MM.1S (cell line): ENCODE measurements around the gene SNX25.
A peak's percentile ranks its signal among the peaks of the same experiment; 100 is the strongest.

ENCODE experiments used
- DNase-seq: peaks from one replicate; pipeline ENCODE4 v3.0.0-alpha.2; 2015
- H2AFZ ChIP-seq: fragments of 300-600 bp; sonication (generic); 2 replicates; pipeline ENCODE4 v1.6.0; 2016; ENCODE audit warnings: antibody characterized with exemption, low read length
- H3F3A ChIP-seq: fragments of 300-600 bp; sonication (generic); 2 replicates; pipeline ENCODE4 v1.6.1; 2016; ENCODE audit warnings: mild to moderate bottlenecking, antibody characterized with exemption, low read length, moderate library complexity, mixed read lengths; ENCODE audit not compliant: insufficient read depth
- H3K27ac ChIP-seq: fragments of 300-600 bp; sonication (generic); 2 replicates; pipeline ENCODE4 v1.5.1; 2016; ENCODE audit warnings: mild to moderate bottlenecking, low read length
- H3K27me3 ChIP-seq: fragments of 300-600 bp; sonication (generic); replicated peaks from 2 replicates; pipeline ENCODE4 v1.6.0; 2016; ENCODE audit warnings: low read length; ENCODE audit not compliant: insufficient read depth
- H3K36me3 ChIP-seq: fragments of 300-600 bp; sonication (generic); replicated peaks from 2 replicates; pipeline ENCODE4 v1.6.1; 2016; ENCODE audit warnings: mild to moderate bottlenecking, low read length, mixed read lengths; ENCODE audit not compliant: insufficient read depth
- H3K4me1 ChIP-seq: fragments of 300-600 bp; sonication (generic); 2 replicates; pipeline ENCODE4 v1.6.1; 2016; ENCODE audit warnings: low read length, mixed read lengths
- H3K4me2 ChIP-seq: fragments of 300-600 bp; sonication (generic); 2 replicates; pipeline ENCODE4 v1.6.0; 2016; ENCODE audit warnings: low read depth, low read length
- H3K4me3 ChIP-seq: fragments of 300-600 bp; sonication (generic); 2 replicates; pipeline ENCODE4 v1.5.1; 2016; ENCODE audit warnings: low read length, mixed read lengths
- H3K79me2 ChIP-seq: fragments of 300-600 bp; sonication (generic); 2 replicates; pipeline ENCODE4 v1.6.1; 2016; ENCODE audit warnings: mixed run types, low read length, mixed read lengths
- H3K9ac ChIP-seq: fragments of 300-600 bp; sonication (generic); 2 replicates; pipeline ENCODE4 v1.6.1; 2016; ENCODE audit warnings: low read length, mixed read lengths
- H3K9me2 ChIP-seq: fragments of 300-600 bp; sonication (generic); replicated peaks from 2 replicates; pipeline ENCODE4 v1.6.1; 2016; ENCODE audit warnings: mild to moderate bottlenecking, low read length, mixed read lengths; ENCODE audit not compliant: insufficient read depth
- H3K9me3 ChIP-seq: fragments of 300-600 bp; sonication (generic); replicated peaks from 2 replicates; pipeline ENCODE4 v1.6.1; 2016; ENCODE audit warnings: mild to moderate bottlenecking, low read length, mixed read lengths; ENCODE audit not compliant: insufficient read depth
- H4K20me1 ChIP-seq: fragments of 300-600 bp; sonication (generic); 2 replicates; pipeline ENCODE4 v1.6.1; 2016; ENCODE audit warnings: mild to moderate bottlenecking, low read length, moderate library complexity, mixed read lengths; ENCODE audit not compliant: insufficient read depth
- EZH2 ChIP-seq: fragments of 300-600 bp; sonication (generic); optimal IDR thresholded peaks from 2 replicates; pipeline ENCODE3; 2017; ENCODE audit warnings: low read depth, mild to moderate bottlenecking, antibody characterized with exemption, low read length, mixed read lengths
- EZH2phosphoT487 ChIP-seq: fragments of 300-600 bp; sonication (generic); IDR thresholded peaks from 2 replicates; pipeline ENCODE4 v1.6.1; 2018; ENCODE audit warnings: antibody characterized with exemption, low read length
- TF ChIP-seq, protein P1 (sequence below): fragments of 300-600 bp; sonication (generic); IDR thresholded peaks from 2 replicates; pipeline ENCODE4 v1.5.1; 2016; ENCODE audit warnings: antibody characterized with exemption, low read length, mixed read lengths

The SNX25 gene

DNA sequence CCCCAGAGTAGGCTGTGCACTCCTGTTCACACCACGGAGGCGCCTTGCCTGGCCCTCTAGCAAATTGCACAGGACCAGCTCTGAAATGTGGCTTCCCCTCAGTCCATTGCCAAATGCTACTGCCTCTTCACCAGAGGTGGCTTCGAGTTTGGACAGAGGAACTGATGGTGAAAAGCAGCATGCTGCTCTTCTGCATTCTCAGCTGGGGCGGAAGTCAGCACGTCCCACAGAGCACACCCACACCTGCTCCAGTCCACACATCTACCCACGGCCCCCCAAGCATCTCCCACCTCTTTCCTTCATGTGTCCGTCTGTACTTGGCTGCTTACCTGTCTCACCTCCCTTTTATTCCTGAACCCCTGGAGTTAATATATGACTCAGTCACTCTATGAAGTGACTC, 142.8 kb downstream of the SNX25 start:
- H3K27ac ChIP-seq, result peak overlapping the region; percentile 93
- peaks cover 20% of the 10 kb centered on the region for H3K36me3 ChIP-seq
- peak overlapping the region; percentile 77 for H3K9ac ChIP-seq

DNA sequence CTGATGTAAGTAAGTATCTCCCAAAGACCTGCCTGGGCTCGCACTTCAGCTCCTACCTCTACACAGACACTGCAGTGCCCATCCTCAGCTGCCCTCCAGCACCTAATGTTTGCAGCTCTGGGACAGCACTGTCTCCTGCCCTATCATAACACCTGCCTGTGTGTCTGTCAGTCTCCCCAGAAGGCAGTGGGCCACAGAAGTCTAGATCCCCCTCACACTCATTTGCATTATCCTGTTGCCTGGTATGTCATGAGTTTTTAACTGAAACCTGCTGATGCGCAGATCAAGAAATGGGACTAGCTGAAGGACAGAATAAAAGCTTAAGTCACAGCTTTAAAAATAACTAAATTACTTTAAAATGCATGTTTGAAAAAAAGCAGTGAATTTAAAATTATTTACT, 143.3 kb downstream of the SNX25 start:
- TF ChIP-seq EZH2phosphoT487, result no peak
- TF ChIP-seq EZH2, result no peak
- TF ChIP-seq, protein P1, sequence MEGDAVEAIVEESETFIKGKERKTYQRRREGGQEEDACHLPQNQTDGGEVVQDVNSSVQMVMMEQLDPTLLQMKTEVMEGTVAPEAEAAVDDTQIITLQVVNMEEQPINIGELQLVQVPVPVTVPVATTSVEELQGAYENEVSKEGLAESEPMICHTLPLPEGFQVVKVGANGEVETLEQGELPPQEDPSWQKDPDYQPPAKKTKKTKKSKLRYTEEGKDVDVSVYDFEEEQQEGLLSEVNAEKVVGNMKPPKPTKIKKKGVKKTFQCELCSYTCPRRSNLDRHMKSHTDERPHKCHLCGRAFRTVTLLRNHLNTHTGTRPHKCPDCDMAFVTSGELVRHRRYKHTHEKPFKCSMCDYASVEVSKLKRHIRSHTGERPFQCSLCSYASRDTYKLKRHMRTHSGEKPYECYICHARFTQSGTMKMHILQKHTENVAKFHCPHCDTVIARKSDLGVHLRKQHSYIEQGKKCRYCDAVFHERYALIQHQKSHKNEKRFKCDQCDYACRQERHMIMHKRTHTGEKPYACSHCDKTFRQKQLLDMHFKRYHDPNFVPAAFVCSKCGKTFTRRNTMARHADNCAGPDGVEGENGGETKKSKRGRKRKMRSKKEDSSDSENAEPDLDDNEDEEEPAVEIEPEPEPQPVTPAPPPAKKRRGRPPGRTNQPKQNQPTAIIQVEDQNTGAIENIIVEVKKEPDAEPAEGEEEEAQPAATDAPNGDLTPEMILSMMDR, result no peak
- H3K36me3 ChIP-seq, result peaks cover 20% of the 10 kb centered on the region
- peak; percentile 89 for DNase-seq

More for the DNA sequence above, 142.8 kb downstream of the SNX25 start:
- no peaks in the 10 kb centered on the region for H4K20me1 ChIP-seq
- TF ChIP-seq EZH2 (no peak), EZH2phosphoT487 (no peak)
- TF ChIP-seq, protein P1, result no peak
- no peaks in the 10 kb centered on the region for H3K9me3 ChIP-seq
- H3F3A ChIP-seq, result peaks cover 21% of the 10 kb centered on the region
- peak overlapping the region; percentile 69 for H3K4me2 ChIP-seq
- H3K4me1 ChIP-seq, result peaks cover 28% of the 10 kb centered on the region
- no peak overlapping the region for H2AFZ ChIP-seq
- no peaks in the 10 kb centered on the region for H3K27me3 ChIP-seq
- peak; percentile 56 for DNase-seq
- 0 out of 2 replicates have a peak, but pooled peaks cover 4% of the 10 kb centered on the region for H3K79me2 ChIP-seq
- H3K9me2 ChIP-seq, result no peaks in the 10 kb centered on the region
- peak overlapping the region; percentile 25; the same call in 1 of the 2 replicates for H3K4me3 ChIP-seq

DNA sequence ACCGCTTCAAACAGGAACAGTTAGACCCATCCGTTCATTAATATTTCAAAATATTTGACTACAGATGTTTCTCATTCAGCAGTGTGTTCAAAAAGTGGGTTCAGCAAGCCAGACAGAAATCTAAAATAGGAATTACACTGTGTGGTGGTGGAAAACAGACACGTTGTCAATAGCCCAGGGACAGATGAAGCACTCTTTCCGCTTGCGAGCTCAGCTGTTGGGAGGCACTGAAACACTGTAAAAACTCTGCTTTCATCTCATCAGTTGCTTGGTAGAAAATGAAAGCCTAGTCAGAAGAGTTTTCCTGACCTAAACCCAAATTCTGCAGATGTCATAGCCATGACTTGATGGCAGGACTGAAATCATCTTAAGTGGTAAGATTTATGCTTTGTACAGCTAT, 147.8 kb downstream of the SNX25 start:
- Histone ChIP-seq H3K27ac (no peak overlapping the region), H3K4me1 (peaks cover 32% of the 10 kb centered on the region)
- TF ChIP-seq EZH2 (no peak), EZH2phosphoT487 (no peak)
- TF ChIP-seq, protein P1, result no peak

More for the DNA sequence above, 143.3 kb downstream of the SNX25 start:
- Histone ChIP-seq H3K4me1 (peaks cover 28% of the 10 kb centered on the region), H3K4me2 (peak overlapping the region; percentile 69), H3K9me2 (no peaks in the 10 kb centered on the region), H3K4me3 (peak overlapping the region; percentile 25; the same call in 1 of the 2 replicates), H3K27me3 (no peaks in the 10 kb centered on the region), H3K9ac (peak overlapping the region; percentile 77), H3K9me3 (no peaks in the 10 kb centered on the region), H4K20me1 (no peaks in the 10 kb centered on the region), H3K27ac (peak overlapping the region; percentile 93), H3K79me2 (0 out of 2 replicates have a peak, but pooled peaks cover 4% of the 10 kb centered on the region), H2AFZ (no peak overlapping the region), H3F3A (peaks cover 21% of the 10 kb centered on the region)

More for the DNA sequence above, 147.8 kb downstream of the SNX25 start:
- Histone ChIP-seq H3K27me3 (no peaks in the 10 kb centered on the region), H3K9ac (no peak overlapping the region), H4K20me1 (no peaks in the 10 kb centered on the region), H3K4me3 (no peak overlapping the region), H3K9me2 (no peaks in the 10 kb centered on the region), H3K79me2 (0 out of 2 replicates have a peak, but pooled peaks cover 4% of the 10 kb centered on the region), H2AFZ (no peak overlapping the region), H3K36me3 (peaks cover 10% of the 10 kb centered on the region; the same call in 1 of the 2 replicates), H3F3A (peaks cover 24% of the 10 kb centered on the region), H3K9me3 (no peaks in the 10 kb centered on the region), H3K4me2 (no peak overlapping the region)
- no peak for DNase-seq
